ENCODE measurements around the gene MRFAP1L1. TPM values are rescaled to one million over a fixed set of nuclear protein-coding genes. Genes with fewer than 3 reads are reported as not detected.
A peak's percentile ranks its signal among the peaks of the same experiment; 100 is the strongest.
"Not testable (repeated sequence)": the region's sequence is repeated elsewhere in the genome, so short reads cannot be mapped to it uniquely, and the experiment has no call there.

Gene MRFAP1L1
- total RNA-seq, 1 donor from 2014 or later = 53.6 TPM

DNA sequence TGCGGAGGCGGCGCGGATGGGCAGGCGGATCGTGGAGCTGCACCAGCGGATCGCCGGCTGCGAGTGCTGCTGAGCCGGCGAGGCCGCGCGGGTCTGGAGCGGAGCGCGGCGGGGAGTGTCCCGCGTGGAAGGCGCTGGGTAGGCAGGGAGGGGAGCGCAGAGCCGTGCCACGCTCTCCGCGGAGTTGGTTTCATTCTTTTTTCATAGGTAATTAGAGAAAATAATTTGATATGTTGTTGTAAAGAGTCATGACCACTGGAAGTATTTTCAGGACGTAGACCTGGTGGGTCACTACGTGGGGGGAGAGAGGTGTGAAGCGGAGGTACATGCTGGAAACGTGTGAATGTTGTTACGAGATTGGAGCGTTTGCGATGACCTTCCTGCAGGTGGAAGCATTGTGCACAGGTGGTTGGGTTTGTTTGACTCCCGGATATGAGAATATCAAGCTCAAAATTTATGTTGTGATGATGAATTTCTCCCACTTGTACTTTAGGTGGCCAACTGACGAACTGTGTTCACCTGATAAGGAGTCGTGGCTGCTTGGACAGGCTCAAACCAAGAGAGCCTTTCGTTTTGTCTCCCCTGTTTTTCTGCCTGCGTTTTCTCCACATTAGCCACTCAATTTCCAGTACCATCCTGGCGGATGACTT, 35.0 kb downstream of the MRFAP1L1 start:
- Histone ChIP-seq H3K36me3 (ENCODE audit: control insufficient read depth, insufficient read depth, low read length) (peaks cover 1% of the 10 kb centered on the region), H3K4me3 (ENCODE audit: low read depth, low read length) (peak overlapping the region; percentile 55), H3K27me3 (ENCODE audit: control insufficient read depth, insufficient read depth, low read length) (no peaks in the 10 kb centered on the region)
- TF ChIP-seq, protein P1, sequence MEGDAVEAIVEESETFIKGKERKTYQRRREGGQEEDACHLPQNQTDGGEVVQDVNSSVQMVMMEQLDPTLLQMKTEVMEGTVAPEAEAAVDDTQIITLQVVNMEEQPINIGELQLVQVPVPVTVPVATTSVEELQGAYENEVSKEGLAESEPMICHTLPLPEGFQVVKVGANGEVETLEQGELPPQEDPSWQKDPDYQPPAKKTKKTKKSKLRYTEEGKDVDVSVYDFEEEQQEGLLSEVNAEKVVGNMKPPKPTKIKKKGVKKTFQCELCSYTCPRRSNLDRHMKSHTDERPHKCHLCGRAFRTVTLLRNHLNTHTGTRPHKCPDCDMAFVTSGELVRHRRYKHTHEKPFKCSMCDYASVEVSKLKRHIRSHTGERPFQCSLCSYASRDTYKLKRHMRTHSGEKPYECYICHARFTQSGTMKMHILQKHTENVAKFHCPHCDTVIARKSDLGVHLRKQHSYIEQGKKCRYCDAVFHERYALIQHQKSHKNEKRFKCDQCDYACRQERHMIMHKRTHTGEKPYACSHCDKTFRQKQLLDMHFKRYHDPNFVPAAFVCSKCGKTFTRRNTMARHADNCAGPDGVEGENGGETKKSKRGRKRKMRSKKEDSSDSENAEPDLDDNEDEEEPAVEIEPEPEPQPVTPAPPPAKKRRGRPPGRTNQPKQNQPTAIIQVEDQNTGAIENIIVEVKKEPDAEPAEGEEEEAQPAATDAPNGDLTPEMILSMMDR (IDR thresholded peaks at IDR 0.05; ENCODE audit: insufficient read depth, low read length, poor library complexity, severe bottlenecking) = peak; percentile 55
- DNase-seq (ENCODE audit: low read depth) = no peak

DNA sequence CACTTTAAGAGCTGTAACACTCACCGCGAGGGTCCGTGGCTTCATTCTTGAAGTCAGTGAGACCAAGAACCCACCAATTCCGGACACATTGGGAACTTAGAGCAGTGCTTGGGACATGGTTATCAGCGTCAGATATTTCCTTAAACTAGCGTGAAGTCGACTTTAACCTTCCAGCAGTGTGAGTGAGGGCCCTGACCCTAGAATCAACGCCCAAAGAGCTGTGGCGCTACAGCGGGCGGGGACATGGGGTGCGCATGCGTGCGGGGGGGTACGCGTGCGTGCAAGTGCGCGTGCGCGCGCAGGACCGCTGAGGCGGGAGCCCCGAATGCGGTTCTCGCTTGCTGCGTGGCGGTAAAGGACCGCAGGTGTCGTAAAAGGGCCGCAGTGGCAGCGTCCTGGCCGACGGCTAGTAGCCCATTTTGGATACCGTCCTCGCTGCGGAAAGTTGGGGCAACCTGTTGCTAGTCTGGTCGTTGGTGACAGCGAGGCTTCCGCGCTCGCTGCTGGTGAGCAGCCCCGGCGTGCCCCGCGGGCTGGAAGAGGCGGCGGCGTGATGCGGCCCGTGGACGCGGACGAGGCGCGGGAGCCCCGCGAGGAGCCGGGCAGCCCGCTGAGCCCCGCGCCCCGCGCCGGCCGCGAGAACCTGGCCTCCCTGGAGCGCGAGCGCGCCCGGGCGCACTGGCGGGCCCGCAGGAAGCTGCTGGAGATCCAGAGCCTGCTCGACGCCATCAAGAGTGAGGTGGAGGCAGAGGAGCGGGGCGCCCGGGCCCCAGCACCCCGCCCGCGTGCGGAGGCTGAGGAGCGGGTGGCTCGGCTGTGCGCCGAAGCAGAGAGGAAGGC, 35.8 kb downstream of the MRFAP1L1 start:
- TF ChIP-seq, protein P1 (IDR thresholded peaks at IDR 0.05; ENCODE audit: insufficient read depth, low read length, poor library complexity, severe bottlenecking) = no peak
- peak; percentile 70 for DNase-seq (ENCODE audit: low read depth)
- H3K36me3 ChIP-seq (ENCODE audit: control insufficient read depth, insufficient read depth, low read length) = peaks cover 1% of the 10 kb centered on the region
- peak overlapping the region; percentile 55 for H3K4me3 ChIP-seq (ENCODE audit: low read depth, low read length)
- no peaks in the 10 kb centered on the region for H3K27me3 ChIP-seq (ENCODE audit: control insufficient read depth, insufficient read depth, low read length)

DNA sequence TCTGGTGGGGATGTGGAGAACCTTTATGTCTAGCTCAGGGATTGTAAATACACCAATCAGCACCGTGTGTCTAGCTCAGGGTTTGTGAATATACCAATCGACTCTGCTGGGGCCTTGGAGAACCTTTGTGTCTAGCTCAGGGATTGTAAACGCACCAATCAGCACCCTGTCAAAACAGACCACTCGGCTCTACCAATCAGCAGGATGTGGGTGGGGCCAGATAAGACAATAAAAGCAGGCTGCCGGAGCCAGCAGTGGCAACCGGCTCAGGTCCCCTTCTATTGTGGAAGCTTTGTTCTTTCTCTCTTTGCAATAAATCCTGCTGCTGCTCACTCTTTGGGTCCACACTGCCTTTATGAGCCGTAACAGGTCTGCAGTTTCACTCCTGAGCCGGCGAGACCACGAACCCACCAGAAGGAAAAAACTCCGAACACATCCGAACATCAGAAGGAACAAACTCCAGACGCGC, 36.4 kb downstream of the MRFAP1L1 start:
- not testable (repeated sequence) for H3K36me3 ChIP-seq (ENCODE audit: control insufficient read depth, insufficient read depth, low read length); DNase-seq (ENCODE audit: low read depth); H3K27me3 ChIP-seq (ENCODE audit: control insufficient read depth, insufficient read depth, low read length)
- peak overlapping the region; percentile 55 for H3K4me3 ChIP-seq (ENCODE audit: low read depth, low read length)

DNA sequence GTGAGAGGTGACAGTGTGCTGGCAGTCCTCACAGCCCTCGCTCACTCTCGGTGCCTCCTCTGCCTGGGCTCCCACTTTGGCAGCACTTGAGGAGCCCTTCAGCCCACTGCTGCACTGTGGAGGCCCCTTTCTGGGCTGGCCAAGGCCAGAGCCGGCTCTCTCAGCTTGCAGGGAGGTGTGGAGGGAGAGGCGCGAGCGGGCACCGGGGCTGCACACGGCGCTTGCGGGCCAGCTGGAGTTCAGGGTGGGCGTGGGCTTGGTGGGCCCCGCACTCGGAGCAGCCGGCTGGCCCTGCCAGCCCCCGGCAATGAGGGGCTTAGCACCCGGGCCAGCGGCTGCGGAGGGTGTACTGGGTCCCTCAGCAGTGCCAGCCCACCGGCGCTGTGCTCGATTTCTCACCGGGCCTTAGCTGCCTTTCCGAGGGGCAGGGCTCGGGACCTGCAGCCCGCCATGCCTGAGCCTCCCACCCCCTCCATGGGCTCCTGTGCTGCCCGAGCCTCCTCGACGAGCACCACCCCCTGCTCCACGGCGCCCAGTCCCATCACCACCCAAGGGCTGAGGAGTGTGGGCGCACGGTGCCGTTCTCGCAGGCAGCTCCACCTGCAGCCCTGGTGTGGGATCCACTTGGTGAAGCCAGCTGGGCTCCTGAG, 37.0 kb downstream of the MRFAP1L1 start:
- not testable (repeated sequence) for DNase-seq (ENCODE audit: low read depth); H3K27me3 ChIP-seq (ENCODE audit: control insufficient read depth, insufficient read depth, low read length); H3K4me3 ChIP-seq (ENCODE audit: low read depth, low read length); H3K36me3 ChIP-seq (ENCODE audit: control insufficient read depth, insufficient read depth, low read length)

DNA sequence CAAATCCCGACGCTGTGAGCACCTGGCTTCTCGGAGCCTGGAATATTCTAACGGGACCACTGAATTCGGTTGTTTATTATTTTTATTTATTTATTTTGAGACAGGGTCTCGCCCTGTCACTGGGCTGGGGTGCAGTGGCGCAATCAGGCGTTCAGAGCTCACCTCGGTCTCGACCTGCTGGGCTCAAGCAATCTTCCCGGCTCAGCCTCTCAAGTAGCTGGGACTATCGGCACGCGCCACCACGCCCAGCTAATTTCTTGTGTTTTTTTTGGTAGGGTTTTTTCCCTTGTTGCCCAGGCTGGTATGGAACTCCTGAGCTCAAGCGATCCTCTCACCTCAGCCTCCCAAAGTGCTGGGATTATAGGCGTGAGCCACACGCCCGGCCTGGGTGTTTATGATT, 37.5 kb downstream of the MRFAP1L1 start:
- no peak overlapping the region for H3K4me3 ChIP-seq (ENCODE audit: low read depth, low read length)
- DNase-seq (ENCODE audit: low read depth) = no peak
- peaks cover 1% of the 10 kb centered on the region for H3K36me3 ChIP-seq (ENCODE audit: control insufficient read depth, insufficient read depth, low read length)
- H3K27me3 ChIP-seq (ENCODE audit: control insufficient read depth, insufficient read depth, low read length) = no peaks in the 10 kb centered on the region
- TF ChIP-seq, protein P1 (IDR thresholded peaks at IDR 0.05; ENCODE audit: insufficient read depth, low read length, poor library complexity, severe bottlenecking) = no peak

DNA sequence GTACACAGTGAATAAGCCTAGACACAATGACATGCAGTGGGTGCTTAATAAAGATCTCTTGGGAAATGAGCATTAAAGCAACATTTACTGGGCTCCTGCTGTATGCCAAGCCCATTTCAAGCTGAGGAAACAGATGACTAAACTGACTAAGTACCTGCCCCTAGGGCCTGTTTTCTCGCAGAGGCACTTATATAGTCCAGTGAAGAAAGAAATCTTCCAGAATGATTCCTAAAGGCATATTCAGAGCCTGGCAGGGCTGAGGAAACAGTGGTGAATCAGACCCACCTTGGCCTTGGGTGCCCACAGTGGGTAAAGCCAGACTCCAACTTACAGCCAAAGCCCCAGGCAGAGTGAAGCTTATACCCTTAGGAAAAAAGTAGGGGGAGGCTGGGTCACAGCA, 38.0 kb downstream of the MRFAP1L1 start:
- no peak overlapping the region for H3K4me3 ChIP-seq (ENCODE audit: low read depth, low read length)
- TF ChIP-seq, protein P1 (IDR thresholded peaks at IDR 0.05; ENCODE audit: insufficient read depth, low read length, poor library complexity, severe bottlenecking) = no peak
- H3K36me3 ChIP-seq (ENCODE audit: control insufficient read depth, insufficient read depth, low read length) = peaks cover 1% of the 10 kb centered on the region
- DNase-seq (ENCODE audit: low read depth) = no peak
- no peaks in the 10 kb centered on the region for H3K27me3 ChIP-seq (ENCODE audit: control insufficient read depth, insufficient read depth, low read length)

Data from kidney epithelial cell (primary cell).